ENCODE results near the gene PNMA6A.
"Not testable (repeated sequence)": the region's sequence is repeated elsewhere in the genome, so short reads cannot be mapped to it uniquely, and the experiment has no call there.

GRCh38 chrX:153113851-153114250 lies 41.6 kb downstream of the PNMA6A start:
- TF ChIP-seq, protein P1, sequence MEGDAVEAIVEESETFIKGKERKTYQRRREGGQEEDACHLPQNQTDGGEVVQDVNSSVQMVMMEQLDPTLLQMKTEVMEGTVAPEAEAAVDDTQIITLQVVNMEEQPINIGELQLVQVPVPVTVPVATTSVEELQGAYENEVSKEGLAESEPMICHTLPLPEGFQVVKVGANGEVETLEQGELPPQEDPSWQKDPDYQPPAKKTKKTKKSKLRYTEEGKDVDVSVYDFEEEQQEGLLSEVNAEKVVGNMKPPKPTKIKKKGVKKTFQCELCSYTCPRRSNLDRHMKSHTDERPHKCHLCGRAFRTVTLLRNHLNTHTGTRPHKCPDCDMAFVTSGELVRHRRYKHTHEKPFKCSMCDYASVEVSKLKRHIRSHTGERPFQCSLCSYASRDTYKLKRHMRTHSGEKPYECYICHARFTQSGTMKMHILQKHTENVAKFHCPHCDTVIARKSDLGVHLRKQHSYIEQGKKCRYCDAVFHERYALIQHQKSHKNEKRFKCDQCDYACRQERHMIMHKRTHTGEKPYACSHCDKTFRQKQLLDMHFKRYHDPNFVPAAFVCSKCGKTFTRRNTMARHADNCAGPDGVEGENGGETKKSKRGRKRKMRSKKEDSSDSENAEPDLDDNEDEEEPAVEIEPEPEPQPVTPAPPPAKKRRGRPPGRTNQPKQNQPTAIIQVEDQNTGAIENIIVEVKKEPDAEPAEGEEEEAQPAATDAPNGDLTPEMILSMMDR (IDR thresholded peaks at IDR 0.05) = not testable (repeated sequence)
- TF ChIP-seq, protein P2, sequence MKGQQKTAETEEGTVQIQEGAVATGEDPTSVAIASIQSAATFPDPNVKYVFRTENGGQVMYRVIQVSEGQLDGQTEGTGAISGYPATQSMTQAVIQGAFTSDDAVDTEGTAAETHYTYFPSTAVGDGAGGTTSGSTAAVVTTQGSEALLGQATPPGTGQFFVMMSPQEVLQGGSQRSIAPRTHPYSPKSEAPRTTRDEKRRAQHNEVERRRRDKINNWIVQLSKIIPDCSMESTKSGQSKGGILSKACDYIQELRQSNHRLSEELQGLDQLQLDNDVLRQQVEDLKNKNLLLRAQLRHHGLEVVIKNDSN (IDR thresholded peaks at IDR 0.05; ENCODE audit: borderline replicate concordance, low read depth) = not testable (repeated sequence)
- TF ChIP-seq GABPA (IDR thresholded peaks at IDR 0.05; ENCODE audit: low read depth); RAD21 (IDR thresholded peaks at IDR 0.05; ENCODE audit: low read length): not testable (repeated sequence)

All from SK-N-SH (cell line).